PC-3 (cell line): Measurements from ENCODE around the gene FBXO4. TPM values are rescaled to one million over a fixed set of nuclear protein-coding genes. Genes with fewer than 3 reads are reported as not detected.

Experiments used
- ATAC-seq: fragments of 200-7000 bp; cut with Tn5 transposase; 2 replicates; pipeline ENCODE4 v1.9.1; 2020; ENCODE audit warnings: mild to moderate bottlenecking, moderate library complexity
- Bru-seq: library from RNA; stranded (reverse); fragments of 400-500 nt; gene quantifications from one replicate; lab custom pipeline; 2021; lab: Mats Ljungman, UMichigan
- BruChase-seq, 2 experiments: library from RNA; stranded (reverse); fragments of 400-500 nt; gene quantifications; one replicate each; lab custom pipeline; 2021; lab: Mats Ljungman, UMichigan
- BruUV-seq: library from RNA; stranded (reverse); fragments of 400-500 nt; replicated peaks from 2 replicates; lab custom pipeline; 2021; lab: Mats Ljungman, UMichigan
- CTCF ChIA-PET: fragments of 300-600 bp; sonication (Branson Sonifier 250); formaldehyde crosslinking; loops from one replicate; lab custom pipeline; 2022; ENCODE audit warnings: antibody characterized with exemption; lab: Charles Lee
- POLR2A ChIA-PET: fragments of 300-600 bp; sonication (Branson Sonifier 250); formaldehyde crosslinking; loops from one replicate; lab custom pipeline; 2022; ENCODE audit warnings: antibody characterized with exemption; ENCODE audit not compliant: unreplicated experiment; lab: Charles Lee
- DNase-seq: peaks from one replicate; pipeline ENCODE4 v3.0.0-alpha.2; 2015
- H2AFZ ChIP-seq: fragments of 300-600 bp; sonication (generic); 2 replicates; pipeline ENCODE4 v1.6.0; 2016; ENCODE audit warnings: antibody characterized with exemption, low read length
- H3F3A ChIP-seq: fragments of 300-600 bp; sonication (generic); one replicate; pipeline ENCODE4 v1.6.0; 2017; ENCODE audit warnings: antibody characterized with exemption, low read length, control low read depth, mild to moderate bottlenecking; ENCODE audit not compliant: unreplicated experiment
- H3K27ac ChIP-seq: fragments of 300-600 bp; sonication (generic); 2 replicates; pipeline ENCODE4 v1.5.1; 2016; ENCODE audit warnings: mild to moderate bottlenecking, low read length
- H3K27me3 ChIP-seq: fragments of 300-600 bp; sonication (generic); 2 replicates; pipeline ENCODE4 v1.6.1; 2016; ENCODE audit warnings: low read length, mixed read lengths
- H3K36me3 ChIP-seq: fragments of 300-600 bp; sonication (generic); 2 replicates; pipeline ENCODE4 v1.6.1; 2016; ENCODE audit warnings: low read depth, mixed run types, low read length, mixed read lengths
- H3K4me1 ChIP-seq: fragments of 300-600 bp; sonication (generic); 2 replicates; pipeline ENCODE4 v1.5.1; 2016; ENCODE audit warnings: low read length; ENCODE audit not compliant: insufficient read depth
- H3K4me2 ChIP-seq: fragments of 300-600 bp; sonication (generic); 2 replicates; pipeline ENCODE4 v1.6.0; 2016; ENCODE audit warnings: low read length
- H3K4me3 ChIP-seq: fragments of 300-600 bp; sonication (generic); 2 replicates; pipeline ENCODE4 v1.5.1; 2016; ENCODE audit warnings: mild to moderate bottlenecking, low read length, mixed read lengths
- H3K79me2 ChIP-seq: fragments of 300-600 bp; sonication (generic); 2 replicates; pipeline ENCODE4 v1.6.1; 2017; ENCODE audit warnings: low read length, mixed read lengths
- H3K9ac ChIP-seq: fragments of 300-600 bp; sonication (generic); 2 replicates; pipeline ENCODE4 v1.6.0; 2016; ENCODE audit warnings: mild to moderate bottlenecking, low read length
- H3K9me2 ChIP-seq: fragments of 300-600 bp; sonication (generic); replicated peaks from 2 replicates; pipeline ENCODE4 v1.6.1; 2016; ENCODE audit warnings: mixed run types, low read length, mixed read lengths
- H3K9me3 ChIP-seq: fragments of 300-600 bp; sonication (generic); 2 replicates; pipeline ENCODE4 v1.6.1; 2016; ENCODE audit warnings: low read length, mixed read lengths
- H4K20me1 ChIP-seq: fragments of 300-600 bp; sonication (generic); 2 replicates; pipeline ENCODE4 v1.6.1; 2016; ENCODE audit warnings: low read length, mixed read lengths
- EZH2 ChIP-seq: fragments of 300-600 bp; sonication (generic); IDR thresholded peaks from one replicate; pipeline ENCODE4 v1.6.1; 2017; ENCODE audit warnings: antibody characterized with exemption, mild to moderate bottlenecking, low read length; ENCODE audit not compliant: unreplicated experiment
- EZH2phosphoT487 ChIP-seq: fragments of 300-600 bp; sonication (generic); IDR thresholded peaks from 2 replicates; pipeline ENCODE4 v1.6.1; 2018; ENCODE audit warnings: mild to moderate bottlenecking, antibody characterized with exemption, low read length, borderline replicate concordance
- intact Hi-C: fragments of 100-400 bp; cut with micrococcal nuclease; formaldehyde crosslinking; loops from 2 replicates; pipeline ENCODE4 v1.9.0; 2023
- long read RNA-seq: library from polyadenylated mRNA; unstranded; transcript quantifications from one replicate; pipeline ENCODE4 v2.0.0, GENCODE V29; 2021; ENCODE audit not compliant: unreplicated experiment
- total RNA-seq: library from RNA; depleted of rRNA; stranded (reverse); fragments of >200 nt; gene quantifications from 2 replicates; pipeline ENCODE4 v1.2.3, GENCODE V29; 2014; rRNA removed
- TF ChIP-seq, protein P1 (sequence below): fragments of 300-600 bp; sonication (generic); conservative IDR thresholded peaks from 2 replicates; pipeline ENCODE4 v1.5.1; 2017; ENCODE audit warnings: antibody characterized with exemption, low read depth, mild to moderate bottlenecking, low read length

Gene FBXO4, protein sequence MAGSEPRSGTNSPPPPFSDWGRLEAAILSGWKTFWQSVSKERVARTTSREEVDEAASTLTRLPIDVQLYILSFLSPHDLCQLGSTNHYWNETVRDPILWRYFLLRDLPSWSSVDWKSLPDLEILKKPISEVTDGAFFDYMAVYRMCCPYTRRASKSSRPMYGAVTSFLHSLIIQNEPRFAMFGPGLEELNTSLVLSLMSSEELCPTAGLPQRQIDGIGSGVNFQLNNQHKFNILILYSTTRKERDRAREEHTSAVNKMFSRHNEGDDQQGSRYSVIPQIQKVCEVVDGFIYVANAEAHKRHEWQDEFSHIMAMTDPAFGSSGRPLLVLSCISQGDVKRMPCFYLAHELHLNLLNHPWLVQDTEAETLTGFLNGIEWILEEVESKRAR
- total RNA-seq (11.5 and 18.1 TPM in 2 replicates), Bru-seq, nascent RNA (percentile 56 among the genes with signal in this experiment), BruChase-seq, experiment 1, labeled RNA remaining after a 6-hour chase (percentile 52 among the genes with signal in this experiment), BruChase-seq, experiment 2, labeled RNA remaining after a 2-hour chase (percentile 63 among the genes with signal in this experiment)
- long read RNA-seq, transcript FBXO4-201 (7 exons, 1,682 nt), result major isoform, 5 of 13 reads
- long read RNA-seq, partial matches to known transcripts, result 1 of 13 reads
- long read RNA-seq, other reads (novel, unspliced or antisense), result 5 of 13 reads

DNA sequence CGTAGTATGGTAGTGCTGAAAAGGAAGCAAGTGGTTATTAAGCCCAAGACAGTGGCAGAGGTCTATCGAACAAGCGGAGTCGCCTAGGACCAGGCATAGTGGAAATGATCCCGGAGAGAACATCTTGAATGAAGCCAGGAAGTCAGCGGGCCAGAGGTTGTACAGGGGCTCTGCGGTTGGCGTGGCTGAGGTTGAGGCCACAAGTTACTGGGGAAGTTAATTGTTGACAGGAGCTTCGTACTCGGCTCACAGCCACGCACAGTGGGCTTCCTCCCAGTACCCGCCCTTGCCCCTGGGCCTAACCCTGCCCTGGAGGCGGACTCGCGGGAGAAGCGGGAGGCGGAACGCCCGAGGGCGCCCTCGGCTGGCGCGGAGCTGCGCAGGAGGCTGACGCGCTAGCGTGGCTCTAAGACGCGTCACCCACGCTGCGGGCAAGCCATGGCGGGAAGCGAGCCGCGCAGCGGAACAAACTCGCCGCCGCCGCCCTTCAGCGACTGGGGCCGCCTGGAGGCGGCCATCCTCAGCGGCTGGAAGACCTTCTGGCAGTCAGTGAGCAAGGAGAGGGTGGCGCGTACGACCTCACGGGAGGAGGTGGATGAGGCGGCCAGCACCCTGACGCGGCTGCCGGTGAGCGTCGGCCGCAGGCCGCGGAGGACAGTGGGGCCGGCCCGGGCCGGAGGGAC lies at the start of gene FBXO4:
Gene FBXO4 (plus strand): TSS at position 410 of the 683 bp plus-strand sequence. CDS start 29 bp downstream, at position 439.
- ChIA-PET POLR2A (interaction anchor here (0.6 kb wide), 1 partner anchor 677 kb away, joined by 6 read pairs; no protein-coding TSS in a partner anchor), CTCF (interaction anchor here (0.6 to 1.0 kb wide), 2 partner anchors 43 to 68 kb away, joined by 3 read pairs; no protein-coding TSS in a partner anchor)
- H3K27ac ChIP-seq, result peak within 1 kb of the TSS; percentile 74
- H3K79me2 ChIP-seq, result no peaks in the 10 kb centered on the region
- peak within 1 kb of the TSS; percentile 95 for H3K9ac ChIP-seq
- TF ChIP-seq, protein P1, sequence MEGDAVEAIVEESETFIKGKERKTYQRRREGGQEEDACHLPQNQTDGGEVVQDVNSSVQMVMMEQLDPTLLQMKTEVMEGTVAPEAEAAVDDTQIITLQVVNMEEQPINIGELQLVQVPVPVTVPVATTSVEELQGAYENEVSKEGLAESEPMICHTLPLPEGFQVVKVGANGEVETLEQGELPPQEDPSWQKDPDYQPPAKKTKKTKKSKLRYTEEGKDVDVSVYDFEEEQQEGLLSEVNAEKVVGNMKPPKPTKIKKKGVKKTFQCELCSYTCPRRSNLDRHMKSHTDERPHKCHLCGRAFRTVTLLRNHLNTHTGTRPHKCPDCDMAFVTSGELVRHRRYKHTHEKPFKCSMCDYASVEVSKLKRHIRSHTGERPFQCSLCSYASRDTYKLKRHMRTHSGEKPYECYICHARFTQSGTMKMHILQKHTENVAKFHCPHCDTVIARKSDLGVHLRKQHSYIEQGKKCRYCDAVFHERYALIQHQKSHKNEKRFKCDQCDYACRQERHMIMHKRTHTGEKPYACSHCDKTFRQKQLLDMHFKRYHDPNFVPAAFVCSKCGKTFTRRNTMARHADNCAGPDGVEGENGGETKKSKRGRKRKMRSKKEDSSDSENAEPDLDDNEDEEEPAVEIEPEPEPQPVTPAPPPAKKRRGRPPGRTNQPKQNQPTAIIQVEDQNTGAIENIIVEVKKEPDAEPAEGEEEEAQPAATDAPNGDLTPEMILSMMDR, result peak; percentile 74
- no peak for TF ChIP-seq EZH2phosphoT487
- no peak for TF ChIP-seq EZH2
- H3K4me1 ChIP-seq, result peaks cover 30% of the 10 kb centered on the region
- H3K9me3 ChIP-seq, result no peaks in the 10 kb centered on the region
- no peaks in the 10 kb centered on the region for H3K9me2 ChIP-seq
- H3K4me3 ChIP-seq, result peak within 1 kb of the TSS; percentile 84
- DNase-seq, result peak; percentile 89
- peak; percentile 93 for ATAC-seq
- H3K4me2 ChIP-seq, result peak within 1 kb of the TSS; percentile 92
- intact Hi-C loops, result loop anchor here (1.0 to 10.0 kb wide), 3 partner anchors 69 to 842 kb away; no protein-coding TSS in a partner anchor
- no peaks in the 10 kb centered on the region for H4K20me1 ChIP-seq
- H3F3A ChIP-seq, result no peaks in the 10 kb centered on the region
- H2AFZ ChIP-seq, result peak within 1 kb of the TSS; percentile 92
- no TSS peak for BruUV-seq
- H3K27me3 ChIP-seq, result no peaks in the 10 kb centered on the region
- peaks cover 4% of the 10 kb centered on the region; the same call in 1 of the 2 replicates for H3K36me3 ChIP-seq

DNA sequence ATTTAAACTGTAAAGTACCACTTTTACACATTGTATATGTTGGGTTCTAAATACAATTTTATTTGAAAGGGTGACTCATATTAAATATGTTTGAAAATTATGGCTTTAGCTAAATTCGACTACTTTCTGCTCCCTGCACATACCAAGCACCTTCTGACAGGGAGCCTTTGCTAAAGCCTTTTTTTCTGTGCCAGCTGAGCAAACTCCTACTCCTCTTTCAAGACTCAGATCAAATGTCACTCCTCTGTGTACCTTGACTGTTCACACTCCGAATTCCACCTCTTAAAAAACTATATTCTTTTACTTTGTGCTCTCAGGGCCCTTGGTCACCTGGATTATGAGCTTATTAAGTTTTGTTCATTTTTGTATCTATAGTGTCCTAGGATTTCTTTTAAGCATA lies 48.4 kb upstream of the FBXO4 start:
- H3K4me3 ChIP-seq, result no peak overlapping the region
- H3K9me2 ChIP-seq, result no peaks in the 10 kb centered on the region
- H3F3A ChIP-seq, result no peaks in the 10 kb centered on the region
- intact Hi-C loops, result no loop called here
- no peak overlapping the region for H2AFZ ChIP-seq
- ATAC-seq (peak; percentile 55), DNase-seq (peak; percentile 36)
- H3K4me2 ChIP-seq, result no peak overlapping the region
- H3K27me3 ChIP-seq, result no peaks in the 10 kb centered on the region
- POLR2A ChIA-PET, result interaction anchor here (0.8 kb wide), 1 partner anchor 27 kb away, joined by 4 read pairs; the partner anchor contains the start of gene RIMOC1
- H4K20me1 ChIP-seq, result no peaks in the 10 kb centered on the region
- H3K4me1 ChIP-seq, result peaks cover 19% of the 10 kb centered on the region
- TF ChIP-seq, protein P1, result no peak
- no peak for TF ChIP-seq EZH2
- TF ChIP-seq EZH2phosphoT487, result no peak
- H3K27ac ChIP-seq, result no peak overlapping the region
- CTCF ChIA-PET, result no interaction called here
- H3K36me3 ChIP-seq, result no peaks in the 10 kb centered on the region
- H3K9ac ChIP-seq, result no peak overlapping the region
- H3K9me3 ChIP-seq, result no peaks in the 10 kb centered on the region
- no TSS peak for BruUV-seq
- H3K79me2 ChIP-seq, result no peaks in the 10 kb centered on the region
